Measurements from ENCODE around the gene OTOP3. TPM values are rescaled to one million over a fixed set of nuclear protein-coding genes. Genes with fewer than 3 reads are reported as not detected.

The OTOP3 gene
- total and polyA plus RNA-seq, 2 of the 4 experiments (the other 2 are of a cell fraction), result not detected

DNA sequence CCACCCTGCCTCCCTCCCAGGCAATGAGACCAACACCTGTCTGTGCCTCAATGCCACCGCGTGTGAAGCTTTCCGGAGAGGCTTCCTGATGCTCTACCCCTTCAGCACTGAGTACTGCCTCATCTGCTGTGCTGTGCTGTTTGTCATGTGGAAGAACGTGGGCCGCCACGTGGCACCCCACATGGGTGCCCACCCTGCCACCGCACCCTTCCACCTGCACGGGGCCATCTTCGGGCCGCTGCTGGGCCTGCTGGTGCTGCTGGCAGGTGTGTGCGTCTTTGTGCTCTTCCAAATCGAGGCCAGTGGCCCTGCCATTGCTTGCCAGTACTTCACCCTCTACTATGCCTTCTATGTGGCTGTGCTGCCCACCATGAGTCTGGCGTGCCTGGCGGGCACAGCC is 10.9 kb downstream of the OTOP3 start:
- no TSS peak for BruUV-seq (replicated peaks)
- H2BK5ac ChIP-seq (ENCODE audit: low read depth, low read length, poor library complexity, severe bottlenecking), result no peak overlapping the region
- H3K23ac ChIP-seq (ENCODE audit: low read depth, low read length), result no peak overlapping the region
- DNase-seq (no peak), ATAC-seq (ENCODE audit: low read depth) (no peak)
- H3K18ac ChIP-seq (ENCODE audit: low read depth, low read length), result no peak overlapping the region
- intact Hi-C loops (cut with micrococcal nuclease) (no loop called here), in situ Hi-C loops (cut with MboI; ENCODE audit: low sequenced_read_pairs) (no loop called here), dilution Hi-C loops (cut with HindIII; ENCODE audit: low sequenced_read_pairs, unreplicated experiment) (no loop called here)
- no peak overlapping the region for H2AK9ac ChIP-seq (replicated peaks; ENCODE audit: low read depth, low read length, poor library complexity)
- no peak overlapping the region for H2BK15ac ChIP-seq (ENCODE audit: low read depth, low read length)
- no peak overlapping the region for H3K9ac ChIP-seq (ENCODE audit: low read depth, low read length)
- H3K4ac ChIP-seq (ENCODE audit: low read depth, low read length), result no peak overlapping the region
- H2AFZ ChIP-seq (replicated peaks; ENCODE audit: low read length, poor library complexity), result no peak overlapping the region
- no peak overlapping the region for H3K14ac ChIP-seq (replicated peaks; ENCODE audit: low read depth, low read length)
- H4K91ac ChIP-seq (ENCODE audit: insufficient read depth, low read depth, low read length), result no peak overlapping the region
- H4K8ac ChIP-seq (ENCODE audit: low read depth in 2 of 2, low read length in 2 of 2), result no peak overlapping the region
- no peak overlapping the region for H3K27ac ChIP-seq (ENCODE audit: insufficient read depth, low read length)
- 90% methylated on average over 4 of the region's 14 CpGs; no CpG with 5 or more reads in 1 of the 2 experiments for WGBS, 2 experiments (ENCODE audit: extremely low coverage in 2 of 2, insufficient read length in 1 of 2)
- H4K5ac ChIP-seq (ENCODE audit: low read depth, low read length), result no peak overlapping the region
- H3K4me3 ChIP-seq (ENCODE audit: insufficient read depth, low read depth, low read length), result no peak overlapping the region
- H3K36me3 ChIP-seq (ENCODE audit: control insufficient read depth, insufficient read depth, low read length), result no peaks in the 10 kb centered on the region
- no peaks in the 10 kb centered on the region for H4K20me1 ChIP-seq (ENCODE audit: insufficient read depth, low read length)
- TF ChIP-seq FOS (IDR thresholded peaks at IDR 0.05; ENCODE audit: low read depth, low read length) (no peak), BHLHE40 (IDR thresholded peaks at IDR 0.05; ENCODE audit: low read depth, low read length) (no peak), CEBPB (IDR thresholded peaks at IDR 0.05; ENCODE audit: low read depth, low read length) (no peak), MAFK (IDR thresholded peaks at IDR 0.05; ENCODE audit: low read depth, low read length) (no peak), CHD1 (IDR thresholded peaks at IDR 0.05; ENCODE audit: low read depth, low read length) (no peak), MXI1 (IDR thresholded peaks at IDR 0.05; ENCODE audit: borderline replicate concordance, low read depth, low read length) (no peak)
- TF ChIP-seq, protein P1, sequence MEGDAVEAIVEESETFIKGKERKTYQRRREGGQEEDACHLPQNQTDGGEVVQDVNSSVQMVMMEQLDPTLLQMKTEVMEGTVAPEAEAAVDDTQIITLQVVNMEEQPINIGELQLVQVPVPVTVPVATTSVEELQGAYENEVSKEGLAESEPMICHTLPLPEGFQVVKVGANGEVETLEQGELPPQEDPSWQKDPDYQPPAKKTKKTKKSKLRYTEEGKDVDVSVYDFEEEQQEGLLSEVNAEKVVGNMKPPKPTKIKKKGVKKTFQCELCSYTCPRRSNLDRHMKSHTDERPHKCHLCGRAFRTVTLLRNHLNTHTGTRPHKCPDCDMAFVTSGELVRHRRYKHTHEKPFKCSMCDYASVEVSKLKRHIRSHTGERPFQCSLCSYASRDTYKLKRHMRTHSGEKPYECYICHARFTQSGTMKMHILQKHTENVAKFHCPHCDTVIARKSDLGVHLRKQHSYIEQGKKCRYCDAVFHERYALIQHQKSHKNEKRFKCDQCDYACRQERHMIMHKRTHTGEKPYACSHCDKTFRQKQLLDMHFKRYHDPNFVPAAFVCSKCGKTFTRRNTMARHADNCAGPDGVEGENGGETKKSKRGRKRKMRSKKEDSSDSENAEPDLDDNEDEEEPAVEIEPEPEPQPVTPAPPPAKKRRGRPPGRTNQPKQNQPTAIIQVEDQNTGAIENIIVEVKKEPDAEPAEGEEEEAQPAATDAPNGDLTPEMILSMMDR (conservative IDR thresholded peaks at IDR 0.05; ENCODE audit: low read depth, low read length), result no peak
- H3K9me3 ChIP-seq (ENCODE audit: control insufficient read depth, insufficient read depth, low read length), result no peaks in the 10 kb centered on the region
- H3K27me3 ChIP-seq (ENCODE audit: control insufficient read depth, insufficient read depth, low read length), result peaks cover 54% of the 10 kb centered on the region
- no peaks in the 10 kb centered on the region for H3K9me1 ChIP-seq (ENCODE audit: insufficient read depth, low read length)
- no peak overlapping the region for H3K4me2 ChIP-seq (ENCODE audit: low read depth, low read length)
- ChIA-PET POLR2A (ENCODE audit: unreplicated experiment) (no interaction called here), CTCF (no interaction called here)
- no peaks in the 10 kb centered on the region for H3K79me1 ChIP-seq (ENCODE audit: low read depth in 1 of 2, low read length in 2 of 2)
- no peak overlapping the region for H2BK20ac ChIP-seq (ENCODE audit: low read depth, low read length)
- no peak overlapping the region for H2BK120ac ChIP-seq (ENCODE audit: low read depth, low read length)
- H2AK5ac ChIP-seq (ENCODE audit: low read depth, low read length), result no peak overlapping the region
- H3K56ac ChIP-seq (ENCODE audit: extremely low read depth, insufficient read depth, low read length), result no peak overlapping the region
- H3K4me1 ChIP-seq (ENCODE audit: control insufficient read depth, insufficient read depth, low read length), result no peaks in the 10 kb centered on the region
